ENCODE data around the gene SLC9A4. TPM values are rescaled to one million over a fixed set of nuclear protein-coding genes. Genes with fewer than 3 reads are reported as not detected.

The SLC9A4 gene
- total and polyA plus RNA-seq, 7 donors: 0.04 TPM; not detected in 6

DNA sequence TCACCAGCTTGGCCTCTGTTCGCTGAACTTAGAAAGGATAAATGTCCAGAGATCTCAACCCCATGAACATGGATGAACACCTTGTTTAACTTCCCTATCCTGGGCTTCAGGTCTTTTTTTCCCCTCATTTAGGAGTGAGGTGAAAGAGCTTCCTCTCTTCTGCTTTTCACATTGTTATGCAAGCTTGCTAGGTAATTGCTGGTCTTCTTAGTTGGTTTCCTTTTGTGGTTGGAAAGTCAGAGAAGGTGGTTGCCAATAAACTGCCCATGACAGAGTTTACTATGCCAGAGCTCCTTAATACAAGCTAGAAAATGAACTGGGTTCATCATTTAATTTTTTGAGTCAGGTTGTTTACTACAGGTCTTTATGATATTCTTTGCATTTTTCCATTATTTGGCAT, 16.6 kb downstream of the SLC9A4 start:
- TF ChIP-seq POLR2A (IDR thresholded peaks at IDR 0.05) (no peak), EP300 (IDR thresholded peaks at IDR 0.05) (no peak), POLR2AphosphoS5 (IDR thresholded peaks at IDR 0.05) (no peak)
- TF ChIP-seq, protein P1, sequence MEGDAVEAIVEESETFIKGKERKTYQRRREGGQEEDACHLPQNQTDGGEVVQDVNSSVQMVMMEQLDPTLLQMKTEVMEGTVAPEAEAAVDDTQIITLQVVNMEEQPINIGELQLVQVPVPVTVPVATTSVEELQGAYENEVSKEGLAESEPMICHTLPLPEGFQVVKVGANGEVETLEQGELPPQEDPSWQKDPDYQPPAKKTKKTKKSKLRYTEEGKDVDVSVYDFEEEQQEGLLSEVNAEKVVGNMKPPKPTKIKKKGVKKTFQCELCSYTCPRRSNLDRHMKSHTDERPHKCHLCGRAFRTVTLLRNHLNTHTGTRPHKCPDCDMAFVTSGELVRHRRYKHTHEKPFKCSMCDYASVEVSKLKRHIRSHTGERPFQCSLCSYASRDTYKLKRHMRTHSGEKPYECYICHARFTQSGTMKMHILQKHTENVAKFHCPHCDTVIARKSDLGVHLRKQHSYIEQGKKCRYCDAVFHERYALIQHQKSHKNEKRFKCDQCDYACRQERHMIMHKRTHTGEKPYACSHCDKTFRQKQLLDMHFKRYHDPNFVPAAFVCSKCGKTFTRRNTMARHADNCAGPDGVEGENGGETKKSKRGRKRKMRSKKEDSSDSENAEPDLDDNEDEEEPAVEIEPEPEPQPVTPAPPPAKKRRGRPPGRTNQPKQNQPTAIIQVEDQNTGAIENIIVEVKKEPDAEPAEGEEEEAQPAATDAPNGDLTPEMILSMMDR (IDR thresholded peaks at IDR 0.05): no peak
- Histone ChIP-seq H3K27me3 (no peaks in the 10 kb centered on the region), H3K4me1 (peaks cover 0 to 4% (median 0%) of the 10 kb centered on the region in 4 donors), H3K9me3 (no peaks in the 10 kb centered on the region), H3K36me3 (no peaks in the 10 kb centered on the region), H3K27ac (no peak overlapping the region), H3K4me3 (no peak overlapping the region)
- intact Hi-C loops (cut with DNase I): no loop called here
- 78 to 93% methylated on average over 1 of the region's 1 CpG for WGBS, 2 donors
- DNase-seq: no peak

DNA sequence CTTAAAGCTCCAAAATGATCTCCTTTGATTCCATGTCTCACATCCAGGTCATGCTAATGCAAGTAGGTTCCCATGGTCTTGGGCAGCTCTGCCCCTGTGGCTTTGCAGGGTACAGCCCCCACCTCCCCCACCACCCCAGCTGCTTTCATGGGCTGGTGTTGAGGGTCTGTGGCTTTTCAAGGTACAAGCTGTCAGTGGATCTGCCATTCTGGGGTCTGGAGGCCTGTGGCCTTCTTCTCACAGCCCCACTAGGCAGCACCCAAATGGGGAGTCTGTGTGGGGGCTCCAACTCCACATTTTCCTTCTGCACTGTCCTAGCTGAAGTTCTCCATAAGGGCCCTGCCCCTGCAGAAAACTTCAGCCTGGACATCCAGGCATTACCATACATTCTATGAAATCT, 19.0 kb downstream of the SLC9A4 start:
- DNase-seq: no peak
- Histone ChIP-seq H3K27ac (no peak overlapping the region), H3K4me3 (no peak overlapping the region), H3K27me3 (no peaks in the 10 kb centered on the region), H3K4me1 (peaks cover 0 to 4% (median 0%) of the 10 kb centered on the region in 4 donors), H3K36me3 (no peaks in the 10 kb centered on the region), H3K9me3 (no peaks in the 10 kb centered on the region)
- TF ChIP-seq POLR2AphosphoS5 (IDR thresholded peaks at IDR 0.05) (no peak), EP300 (IDR thresholded peaks at IDR 0.05) (no peak), POLR2A (IDR thresholded peaks at IDR 0.05) (no peak)
- TF ChIP-seq, protein P1 (IDR thresholded peaks at IDR 0.05): no peak
- intact Hi-C loops (cut with DNase I): no loop called here

DNA sequence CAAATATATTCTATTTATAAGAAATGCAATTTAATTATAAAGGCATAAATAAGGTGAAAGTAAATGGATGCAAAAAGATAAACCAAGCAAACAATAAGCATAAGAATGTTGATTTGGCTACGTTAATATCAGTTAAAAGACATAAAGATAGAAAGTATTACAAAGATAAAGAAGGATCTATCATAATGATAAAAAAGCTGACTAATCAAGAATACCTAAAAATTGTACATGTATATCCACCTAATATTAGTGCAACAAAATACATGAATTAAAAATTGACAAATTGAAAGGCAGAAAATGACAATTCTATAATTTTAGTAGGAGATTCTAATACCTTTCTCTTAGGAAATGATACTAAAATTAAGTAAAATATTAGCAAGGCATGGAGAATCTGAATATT, 21.5 kb downstream of the SLC9A4 start:
- H3K27me3 ChIP-seq: no peaks in the 10 kb centered on the region
- no peak overlapping the region for H3K27ac ChIP-seq
- no peaks in the 10 kb centered on the region for H3K4me1 ChIP-seq
- no peaks in the 10 kb centered on the region for H3K36me3 ChIP-seq
- intact Hi-C loops (cut with DNase I): no loop called here
- H3K4me3 ChIP-seq: no peak overlapping the region
- WGBS, 2 donors: 93 to 97% methylated on average over 1 of the region's 1 CpG
- TF ChIP-seq POLR2A (IDR thresholded peaks at IDR 0.05) (no peak), POLR2AphosphoS5 (IDR thresholded peaks at IDR 0.05) (no peak), EP300 (IDR thresholded peaks at IDR 0.05) (no peak)
- TF ChIP-seq, protein P1 (IDR thresholded peaks at IDR 0.05): no peak
- DNase-seq: no peak
- no peaks in the 10 kb centered on the region for H3K9me3 ChIP-seq

DNA sequence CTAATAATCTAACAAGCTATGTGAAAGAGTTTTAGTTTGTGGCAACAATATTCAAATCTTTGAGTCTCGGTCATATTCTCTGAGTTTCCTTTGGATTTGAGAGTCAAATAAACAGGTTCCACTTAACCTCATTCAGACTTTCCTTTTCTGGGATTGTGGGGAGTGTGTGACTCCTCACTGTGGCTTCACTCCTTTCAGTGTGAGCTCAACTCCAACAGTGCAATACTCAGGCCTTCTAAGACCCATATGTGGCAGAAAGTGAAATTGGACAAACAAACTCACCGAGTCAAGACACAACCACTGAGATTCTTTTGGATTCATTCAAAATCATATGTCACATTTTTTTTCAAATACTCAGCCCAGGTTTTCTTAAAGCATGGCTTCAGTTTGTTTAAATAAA, 25.4 kb downstream of the SLC9A4 start:
- intact Hi-C loops (cut with DNase I): no loop called here
- 89 to 91% methylated on average over 2 of the region's 2 CpGs for WGBS, 2 donors
- Histone ChIP-seq H3K9me3 (no peaks in the 10 kb centered on the region), H3K4me1 (no peaks in the 10 kb centered on the region), H3K4me3 (no peak overlapping the region), H3K36me3 (no peaks in the 10 kb centered on the region), H3K27ac (no peak overlapping the region), H3K27me3 (no peaks in the 10 kb centered on the region)
- TF ChIP-seq EP300 (IDR thresholded peaks at IDR 0.05) (no peak), POLR2A (IDR thresholded peaks at IDR 0.05) (no peak), POLR2AphosphoS5 (IDR thresholded peaks at IDR 0.05) (no peak)
- TF ChIP-seq, protein P1 (IDR thresholded peaks at IDR 0.05): no peak
- no peak for DNase-seq

DNA sequence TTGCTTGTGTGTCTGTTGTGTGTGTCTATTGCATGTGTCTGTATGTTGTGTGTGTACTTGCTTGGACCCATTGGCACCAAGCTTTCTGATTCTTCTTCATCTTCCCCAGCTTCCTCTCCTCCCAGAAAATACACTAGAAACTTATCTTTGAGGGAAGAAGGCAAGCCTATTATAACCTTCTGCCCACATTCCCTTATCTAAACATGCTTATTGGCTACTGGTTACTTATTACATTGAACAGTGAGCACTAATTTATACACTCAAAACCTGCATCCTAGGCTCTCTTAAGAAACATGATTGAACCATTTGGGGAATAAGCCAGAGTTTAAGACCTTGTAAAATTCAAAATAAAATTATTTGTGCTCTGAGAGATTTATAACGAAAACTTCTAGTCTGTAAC, 26.5 kb downstream of the SLC9A4 start:
- TF ChIP-seq EP300 (IDR thresholded peaks at IDR 0.05) (no peak), POLR2AphosphoS5 (IDR thresholded peaks at IDR 0.05) (no peak), POLR2A (IDR thresholded peaks at IDR 0.05) (no peak)
- TF ChIP-seq, protein P1 (IDR thresholded peaks at IDR 0.05): no peak
- Histone ChIP-seq H3K27me3 (no peaks in the 10 kb centered on the region), H3K4me1 (no peaks in the 10 kb centered on the region), H3K27ac (no peak overlapping the region), H3K36me3 (no peaks in the 10 kb centered on the region), H3K9me3 (no peaks in the 10 kb centered on the region), H3K4me3 (no peak overlapping the region)
- DNase-seq: no peak
- 14 to 65% methylated on average over 1 of the region's 1 CpG for WGBS, 2 donors
- intact Hi-C loops (cut with DNase I): no loop called here
